H9 (cell line): Measurements from ENCODE around the gene CDH24. TPM values are rescaled to one million over a fixed set of nuclear protein-coding genes. Genes with fewer than 3 reads are reported as not detected.

ENCODE experiments used
- DNase-seq: peaks from one replicate; pipeline ENCODE4 v3.0.0-alpha.2; 2017
- H2AFZ ChIP-seq: one replicate; pipeline ENCODE4 v1.6.1; 2013; ENCODE audit warnings: mild to moderate bottlenecking, low read length, control low read depth, moderate library complexity
- H2AK5ac ChIP-seq: 2 replicates; pipeline ENCODE4 v1.6.1; 2013; ENCODE audit warnings: low read length, control low read depth, mixed read lengths; ENCODE audit not compliant: insufficient read length
- H2BK120ac ChIP-seq: one replicate; pipeline ENCODE4 v1.6.1; 2013; ENCODE audit warnings: low read depth, mild to moderate bottlenecking, low read length, control low read depth, inconsistent platforms; ENCODE audit not compliant: poor library complexity, severe bottlenecking
- H2BK12ac ChIP-seq: 2 replicates; pipeline ENCODE4 v1.6.1; 2013; ENCODE audit warnings: low read length, control low read depth, mixed read lengths, low read depth; ENCODE audit not compliant: insufficient read length
- H2BK15ac ChIP-seq: 2 replicates; pipeline ENCODE4 v1.6.1; 2013; ENCODE audit warnings: low read depth, low read length, control low read depth
- H2BK20ac ChIP-seq: one replicate; pipeline ENCODE4 v1.6.1; 2013; ENCODE audit warnings: low read depth, mild to moderate bottlenecking, low read length, control low read depth, inconsistent platforms; ENCODE audit not compliant: poor library complexity, severe bottlenecking
- H2BK5ac ChIP-seq: 2 replicates; pipeline ENCODE4 v1.6.1; 2013; ENCODE audit warnings: low read length, control low read depth, mixed read lengths; ENCODE audit not compliant: insufficient read length
- H3K14ac ChIP-seq: 2 replicates; pipeline ENCODE4 v1.6.1; 2013; ENCODE audit warnings: low read length, control low read depth; ENCODE audit not compliant: insufficient read depth
- H3K18ac ChIP-seq: 2 replicates; pipeline ENCODE4 v1.6.1; 2013; ENCODE audit warnings: low read depth, mild to moderate bottlenecking, mixed read lengths, low read length, control low read depth; ENCODE audit not compliant: insufficient read length
- H3K23ac ChIP-seq: 2 replicates; pipeline ENCODE4 v1.6.1; 2013; ENCODE audit warnings: low read length, control low read depth, mixed read lengths, low read depth; ENCODE audit not compliant: insufficient read length
- H3K23me2 ChIP-seq: 2 replicates; pipeline ENCODE4 v1.6.1; 2013; ENCODE audit warnings: low read depth, mild to moderate bottlenecking, mixed read lengths, low read length, control low read depth; ENCODE audit not compliant: insufficient read length, poor library complexity, severe bottlenecking
- H3K27ac ChIP-seq: 2 replicates; pipeline ENCODE4 v1.5.1; 2013; ENCODE audit warnings: low read length, control low read depth, mixed read lengths, low read depth; ENCODE audit not compliant: insufficient read length
- H3K27me3 ChIP-seq: 2 replicates; pipeline ENCODE4 v1.6.1; 2013; ENCODE audit warnings: low read length, control low read depth, inconsistent platforms; ENCODE audit not compliant: insufficient read depth
- H3K4ac ChIP-seq: 2 replicates; pipeline ENCODE4 v1.6.1; 2013; ENCODE audit warnings: low read depth, mild to moderate bottlenecking, control low read depth, inconsistent platforms, low read length, moderate library complexity
- H3K4me1 ChIP-seq: 2 replicates; pipeline ENCODE4 v1.6.1; 2013; ENCODE audit warnings: low read length, control low read depth, inconsistent platforms; ENCODE audit not compliant: insufficient read depth
- H3K4me2 ChIP-seq: 2 replicates; pipeline ENCODE4 v1.6.1; 2013; ENCODE audit warnings: low read length, control low read depth, mixed read lengths; ENCODE audit not compliant: insufficient read length, insufficient read depth
- H3K56ac ChIP-seq: 2 replicates; pipeline ENCODE4 v1.6.1; 2013; ENCODE audit warnings: low read depth, mild to moderate bottlenecking, mixed read lengths, low read length, control low read depth; ENCODE audit not compliant: insufficient read length
- H3K79me1 ChIP-seq: 2 replicates; pipeline ENCODE4 v1.6.1; 2013; ENCODE audit warnings: low read depth, mild to moderate bottlenecking, moderate library complexity, low read length, control low read depth, inconsistent platforms; ENCODE audit not compliant: insufficient read depth, poor library complexity, severe bottlenecking
- H3K79me2 ChIP-seq: 2 replicates; pipeline ENCODE4 v1.6.1; 2013; ENCODE audit warnings: low read length, control low read depth, inconsistent platforms; ENCODE audit not compliant: insufficient read depth
- H3K9ac ChIP-seq: 2 replicates; pipeline ENCODE4 v1.6.1; 2013; ENCODE audit warnings: low read length, control low read depth, mixed read lengths; ENCODE audit not compliant: insufficient read length; ENCODE audit errors: extremely low read depth
- H3K9me3 ChIP-seq: one replicate; pipeline ENCODE4 v1.6.1; 2013; ENCODE audit warnings: low read depth, low read length, inconsistent platforms; ENCODE audit not compliant: control insufficient read depth
- H3T11ph ChIP-seq: one replicate; pipeline ENCODE4 v1.6.1; 2013; ENCODE audit warnings: mild to moderate bottlenecking, low read length, control low read depth, inconsistent platforms
- H4K20me1 ChIP-seq: one replicate; pipeline ENCODE4 v1.6.1; 2013; ENCODE audit not compliant: control insufficient read depth, insufficient read length, insufficient read depth
- H4K5ac ChIP-seq: 2 replicates; pipeline ENCODE4 v1.6.1; 2013; ENCODE audit warnings: low read depth, mild to moderate bottlenecking, mixed read lengths, low read length, control low read depth; ENCODE audit not compliant: insufficient read length
- H4K8ac ChIP-seq: replicated peaks from 2 replicates; pipeline ENCODE4 v1.6.1; 2013; ENCODE audit warnings: low read length, control low read depth, mixed read lengths, low read depth; ENCODE audit not compliant: insufficient read length
- H4K91ac ChIP-seq: 2 replicates; pipeline ENCODE4 v1.6.1; 2013; ENCODE audit warnings: low read depth, mild to moderate bottlenecking, moderate library complexity, mixed read lengths, low read length, control low read depth; ENCODE audit not compliant: insufficient read length
- H3K27ac Mint-ChIP-seq, 3 experiments: 2 replicates in 2 of 3; 3 replicates in 1 of 3; pipeline ENCODE4 v1.8.0; 2020 to 2021; ENCODE audit warnings: mixed read lengths in 3 of 3, mild to moderate bottlenecking in 1 of 3, moderate library complexity in 1 of 3
- H3K27me3 Mint-ChIP-seq: 2 replicates; pipeline ENCODE4 v1.8.0; 2021; ENCODE audit warnings: low read depth, mild to moderate bottlenecking, moderate library complexity, mixed read lengths
- H3K36me3 Mint-ChIP-seq, 3 experiments: 2 replicates in 2 of 3; 3 replicates in 1 of 3; pipeline ENCODE4 v1.8.0; 2020 to 2021; ENCODE audit warnings: low read depth in 3 of 3, mixed read lengths in 3 of 3; ENCODE audit not compliant: insufficient read depth in 1 of 3
- H3K4me1 Mint-ChIP-seq, 2 experiments: 2 replicates each; pipeline ENCODE4 v1.8.0; 2020; ENCODE audit warnings: mixed read lengths in 2 of 2
- H3K4me3 Mint-ChIP-seq, 2 experiments: 2 replicates in 1 of 2; 3 replicates in 1 of 2; pipeline ENCODE4 v1.8.0; 2020 to 2021; ENCODE audit warnings: mild to moderate bottlenecking in 2 of 2, mixed read lengths in 2 of 2, moderate library complexity in 1 of 2
- H3K9me3 Mint-ChIP-seq, 2 experiments: 2 replicates in 1 of 2; 3 replicates in 1 of 2; pipeline ENCODE4 v1.8.0; 2020; ENCODE audit warnings: mild to moderate bottlenecking in 2 of 2, mixed read lengths in 2 of 2, moderate library complexity in 1 of 2
- CTCF ChIP-seq: fragments of 200-600 bp; sonication (generic); conservative IDR thresholded peaks from 3 replicates; pipeline ENCODE4 v1.8.0; 2021; ENCODE audit warnings: antibody characterized with exemption, mild to moderate bottlenecking
- WGBS: extraction: QIAGEN DNeasy Blood & Tissue Kit; methylation state at CpG from one replicate; pipeline ENCODE4 v1.1.7; 2013; ENCODE audit warnings: missing lambda C conversion rate, low lambda C conversion rate, mixed read lengths; ENCODE audit not compliant: insufficient read length; ENCODE audit errors: extremely low coverage; 5-methylcytosine and 5-hydroxymethylcytosine counted together
- total RNA-seq: library from RNA; stranded (reverse); gene quantifications from 2 replicates; pipeline ENCODE4 v1.2.1, GENCODE V29; 2021

Gene CDH24
- total RNA-seq, 1 experiment from 2014 or later: 16.7 TPM

DNA sequence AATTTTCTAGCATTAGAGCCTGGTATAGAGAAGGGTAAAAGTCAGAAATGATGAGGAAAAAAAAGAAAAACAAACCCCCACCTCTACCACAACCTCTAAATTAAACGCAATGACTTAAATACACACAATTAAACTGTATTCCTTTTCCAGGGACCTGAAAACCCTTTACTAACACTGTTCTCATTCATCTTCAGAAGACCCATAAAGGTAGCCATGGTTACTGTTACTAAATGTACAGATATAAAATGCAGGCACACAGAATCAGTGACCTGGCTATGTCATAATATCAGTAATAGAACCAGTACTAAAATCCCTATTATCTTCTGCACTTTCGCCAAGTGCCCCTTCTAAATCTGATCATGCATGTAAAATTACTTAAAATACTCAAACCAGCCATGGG lies 36.2 kb upstream of the CDH24 start:
- H3K27me3 ChIP-seq: no peaks in the 10 kb centered on the region
- no peak overlapping the region for H2AFZ ChIP-seq
- H3K27ac ChIP-seq: no peak overlapping the region
- H3K4me1 ChIP-seq: peaks cover 2% of the 10 kb centered on the region; the same call in 1 of the 2 replicates
- H4K5ac ChIP-seq: no peak overlapping the region
- peak overlapping the region; percentile 99 for H3K9ac ChIP-seq
- H3K4me2 ChIP-seq: peak overlapping the region; percentile 93
- no peak overlapping the region for H3K23ac ChIP-seq
- H4K20me1 ChIP-seq: no peaks in the 10 kb centered on the region
- peaks cover 5% of the 10 kb centered on the region for H3K79me1 ChIP-seq
- H3K79me2 ChIP-seq: peaks cover 19% of the 10 kb centered on the region
- no peak overlapping the region for H2BK20ac ChIP-seq
- H3K4ac ChIP-seq: no peak overlapping the region
- no peak overlapping the region for H4K8ac ChIP-seq
- no peak overlapping the region; a peak in 1 of 5 replicates for H3K4me3 Mint-ChIP-seq
- no peaks in the 10 kb centered on the region for H3K9me3 Mint-ChIP-seq
- no peak overlapping the region for H3K14ac ChIP-seq
- no peak for DNase-seq
- peaks cover 6% of the 10 kb centered on the region for H3K23me2 ChIP-seq
- H3K56ac ChIP-seq: no peak overlapping the region
- H3K27ac Mint-ChIP-seq: no peak overlapping the region
- H3T11ph ChIP-seq: no peak overlapping the region
- H2AK5ac ChIP-seq: no peak overlapping the region
- no peaks in the 10 kb centered on the region for H3K27me3 Mint-ChIP-seq
- H3K9me3 ChIP-seq: no peaks in the 10 kb centered on the region
- H2BK12ac ChIP-seq: no peak overlapping the region
- H2BK15ac ChIP-seq: no peak overlapping the region
- H2BK5ac ChIP-seq: no peak overlapping the region
- peaks cover 14 to 25% of the 10 kb centered on the region in 2 experiments for H3K4me1 Mint-ChIP-seq
- no peak overlapping the region for H4K91ac ChIP-seq
- peaks cover 36 to 62% (median 56%) of the 10 kb centered on the region in 3 experiments for H3K36me3 Mint-ChIP-seq
- no peak overlapping the region for H3K18ac ChIP-seq
- no peak for TF ChIP-seq CTCF
- no peak overlapping the region for H2BK120ac ChIP-seq
- WGBS: no CpG with 5 or more reads among the region's 2 CpGs
